ENCODE data around the gene OAF. TPM values are rescaled to one million over a fixed set of nuclear protein-coding genes. Genes with fewer than 3 reads are reported as not detected.

OAF gene
- total RNA-seq, 1 donor from 2014 or later, result 20.9 TPM

DNA sequence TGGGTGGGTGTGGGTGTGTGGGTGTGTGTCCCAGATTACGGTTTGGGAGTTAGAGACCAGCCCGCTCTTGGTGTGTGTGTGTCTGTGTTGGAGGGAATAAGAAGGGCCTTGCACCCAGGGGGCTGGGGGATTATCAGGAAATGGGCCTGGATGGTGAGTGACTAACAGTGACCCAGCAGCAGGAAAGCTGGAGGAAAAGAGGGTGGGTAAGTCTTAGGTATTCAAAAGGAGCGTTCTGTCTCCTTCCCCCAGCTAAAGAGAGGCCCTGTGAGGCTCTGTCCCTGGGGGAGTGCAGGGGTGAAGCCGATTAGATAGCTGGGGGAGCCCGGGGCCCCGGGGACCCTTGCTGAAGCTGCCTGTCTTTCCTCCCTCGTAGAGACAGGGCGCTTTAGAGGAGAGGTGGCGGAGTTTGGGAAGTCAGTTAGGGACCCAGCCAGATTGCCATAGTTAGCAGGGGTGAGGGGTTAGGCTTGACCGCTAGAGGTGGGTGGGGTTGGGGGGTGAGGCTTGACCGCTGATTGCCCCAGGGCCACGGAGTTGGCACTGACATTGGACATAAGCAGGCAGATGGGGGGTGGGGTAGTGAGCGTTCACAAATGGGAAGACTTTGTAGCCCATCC lies 1.5 kb downstream of the OAF start:
- Histone ChIP-seq H3K4me2 (ENCODE audit: low read length) (peak overlapping the region; percentile 89), H3K9ac (ENCODE audit: low read length) (peak overlapping the region; percentile 61), H3K27me3 (ENCODE audit: insufficient read depth, low read length) (no peaks in the 10 kb centered on the region), H4K20me1 (ENCODE audit: insufficient read depth, low read length) (peaks cover 54% of the 10 kb centered on the region), H3K36me3 (ENCODE audit: insufficient read depth, low read length) (no peaks in the 10 kb centered on the region), H2AFZ (ENCODE audit: low read depth, low read length) (no peak overlapping the region), H3K9me3 (ENCODE audit: insufficient read depth, low read depth, low read length) (no peaks in the 10 kb centered on the region), H3K4me1 (ENCODE audit: insufficient read depth, low read length) (peaks cover 38% of the 10 kb centered on the region), H3K27ac (ENCODE audit: low read depth, low read length) (no peak overlapping the region), H3K79me2 (ENCODE audit: insufficient read depth, low read length) (peaks cover 38% of the 10 kb centered on the region), H3K4me3 (ENCODE audit: insufficient read depth, low read depth, low read length) (peak overlapping the region; percentile 54)
- Mint-ChIP-seq H3K4me3 (ENCODE audit: unreplicated experiment) (peak overlapping the region; percentile 98), H3K4me1 (ENCODE audit: low read depth, unreplicated experiment) (peaks cover 25% of the 10 kb centered on the region), H3K9me3 (ENCODE audit: unreplicated experiment) (peaks cover 2% of the 10 kb centered on the region), H3K27me3 (ENCODE audit: low read depth, unreplicated experiment) (peaks cover 26% of the 10 kb centered on the region), H3K27ac (ENCODE audit: unreplicated experiment) (peak overlapping the region; percentile 19), H3K36me3 (ENCODE audit: low read depth, unreplicated experiment) (peaks cover 9% of the 10 kb centered on the region)
- TF ChIP-seq, protein P1, sequence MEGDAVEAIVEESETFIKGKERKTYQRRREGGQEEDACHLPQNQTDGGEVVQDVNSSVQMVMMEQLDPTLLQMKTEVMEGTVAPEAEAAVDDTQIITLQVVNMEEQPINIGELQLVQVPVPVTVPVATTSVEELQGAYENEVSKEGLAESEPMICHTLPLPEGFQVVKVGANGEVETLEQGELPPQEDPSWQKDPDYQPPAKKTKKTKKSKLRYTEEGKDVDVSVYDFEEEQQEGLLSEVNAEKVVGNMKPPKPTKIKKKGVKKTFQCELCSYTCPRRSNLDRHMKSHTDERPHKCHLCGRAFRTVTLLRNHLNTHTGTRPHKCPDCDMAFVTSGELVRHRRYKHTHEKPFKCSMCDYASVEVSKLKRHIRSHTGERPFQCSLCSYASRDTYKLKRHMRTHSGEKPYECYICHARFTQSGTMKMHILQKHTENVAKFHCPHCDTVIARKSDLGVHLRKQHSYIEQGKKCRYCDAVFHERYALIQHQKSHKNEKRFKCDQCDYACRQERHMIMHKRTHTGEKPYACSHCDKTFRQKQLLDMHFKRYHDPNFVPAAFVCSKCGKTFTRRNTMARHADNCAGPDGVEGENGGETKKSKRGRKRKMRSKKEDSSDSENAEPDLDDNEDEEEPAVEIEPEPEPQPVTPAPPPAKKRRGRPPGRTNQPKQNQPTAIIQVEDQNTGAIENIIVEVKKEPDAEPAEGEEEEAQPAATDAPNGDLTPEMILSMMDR (IDR thresholded peaks at IDR 0.05; ENCODE audit: insufficient read depth, low read depth, low read length), result no peak
- TF ChIP-seq EZH2 (IDR thresholded peaks at IDR 0.05; ENCODE audit: insufficient read depth, low read length), result no peak
- no peak for DNase-seq (ENCODE audit: low read depth)
- FAIRE-seq, result no peak

DNA sequence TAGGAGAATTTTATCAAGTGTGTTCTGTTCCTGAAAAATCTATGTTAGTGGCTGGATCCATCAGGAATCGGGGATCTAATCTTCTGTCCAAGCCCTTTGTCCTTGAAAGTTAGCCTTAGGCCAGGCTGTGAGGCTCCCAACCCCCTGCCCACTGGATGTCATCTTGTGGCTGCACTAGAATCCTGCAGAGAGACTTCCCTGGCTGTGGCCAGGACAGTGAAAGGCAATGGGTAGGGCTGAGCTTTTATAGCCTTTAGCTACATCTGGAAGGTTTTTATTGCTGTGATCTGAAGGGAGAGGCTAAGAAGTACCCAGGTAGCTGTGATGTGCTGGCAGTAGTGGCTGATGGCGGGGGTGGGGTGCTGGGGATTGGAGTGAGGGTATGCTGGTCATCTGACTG lies 2.1 kb downstream of the OAF start:
- H3K9me3 Mint-ChIP-seq (ENCODE audit: unreplicated experiment), result peaks cover 2% of the 10 kb centered on the region
- peak overlapping the region; percentile 98 for H3K4me3 Mint-ChIP-seq (ENCODE audit: unreplicated experiment)
- Histone ChIP-seq H3K9me3 (ENCODE audit: insufficient read depth, low read depth, low read length) (no peaks in the 10 kb centered on the region), H3K27ac (ENCODE audit: low read depth, low read length) (no peak overlapping the region), H3K4me1 (ENCODE audit: insufficient read depth, low read length) (peaks cover 38% of the 10 kb centered on the region), H2AFZ (ENCODE audit: low read depth, low read length) (no peak overlapping the region), H3K4me2 (ENCODE audit: low read length) (peak overlapping the region; percentile 89), H3K79me2 (ENCODE audit: insufficient read depth, low read length) (peaks cover 38% of the 10 kb centered on the region), H3K36me3 (ENCODE audit: insufficient read depth, low read length) (no peaks in the 10 kb centered on the region), H3K27me3 (ENCODE audit: insufficient read depth, low read length) (no peaks in the 10 kb centered on the region), H3K4me3 (ENCODE audit: insufficient read depth, low read depth, low read length) (peak overlapping the region; percentile 54), H3K9ac (ENCODE audit: low read length) (peak overlapping the region; percentile 61), H4K20me1 (ENCODE audit: insufficient read depth, low read length) (peaks cover 59% of the 10 kb centered on the region)
- no peak for DNase-seq (ENCODE audit: low read depth)
- FAIRE-seq, result no peak
- peaks cover 12% of the 10 kb centered on the region for H3K36me3 Mint-ChIP-seq (ENCODE audit: low read depth, unreplicated experiment)
- peaks cover 22% of the 10 kb centered on the region for H3K27me3 Mint-ChIP-seq (ENCODE audit: low read depth, unreplicated experiment)
- TF ChIP-seq, protein P1 (IDR thresholded peaks at IDR 0.05; ENCODE audit: insufficient read depth, low read depth, low read length), result no peak
- no peak for TF ChIP-seq EZH2 (IDR thresholded peaks at IDR 0.05; ENCODE audit: insufficient read depth, low read length)
- H3K4me1 Mint-ChIP-seq (ENCODE audit: low read depth, unreplicated experiment), result peaks cover 28% of the 10 kb centered on the region
- peak overlapping the region; percentile 12 for H3K27ac Mint-ChIP-seq (ENCODE audit: unreplicated experiment)

DNA sequence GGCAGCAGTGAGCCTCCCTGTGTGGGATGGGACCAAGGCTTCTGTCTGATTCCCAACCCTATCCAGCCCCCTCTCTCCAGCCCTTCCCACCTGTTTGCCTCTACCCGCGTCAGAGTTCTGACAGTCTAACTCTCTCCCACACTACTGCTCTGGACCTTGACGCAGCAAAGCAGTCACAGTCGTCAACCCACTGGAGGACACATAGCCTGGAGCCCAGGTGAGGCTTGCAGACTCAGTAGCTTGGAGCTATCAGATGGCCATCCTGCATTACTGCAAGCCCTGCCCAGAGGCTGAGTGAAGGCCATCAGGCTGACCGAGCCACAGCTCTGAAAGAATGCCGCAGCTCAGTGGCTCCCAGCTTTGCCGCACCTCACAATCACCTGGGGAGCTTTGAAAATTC lies 3.7 kb downstream of the OAF start:
- no peak overlapping the region for H3K9ac ChIP-seq (ENCODE audit: low read length)
- H3K9me3 ChIP-seq (ENCODE audit: insufficient read depth, low read depth, low read length), result no peaks in the 10 kb centered on the region
- H3K4me3 ChIP-seq (ENCODE audit: insufficient read depth, low read depth, low read length), result no peak overlapping the region
- H3K79me2 ChIP-seq (ENCODE audit: insufficient read depth, low read length), result peaks cover 38% of the 10 kb centered on the region
- H3K4me2 ChIP-seq (ENCODE audit: low read length), result no peak overlapping the region
- Mint-ChIP-seq H3K27me3 (ENCODE audit: low read depth, unreplicated experiment) (peaks cover 16% of the 10 kb centered on the region), H3K4me3 (ENCODE audit: unreplicated experiment) (no peak overlapping the region), H3K36me3 (ENCODE audit: low read depth, unreplicated experiment) (peaks cover 16% of the 10 kb centered on the region), H3K27ac (ENCODE audit: unreplicated experiment) (no peak overlapping the region), H3K4me1 (ENCODE audit: low read depth, unreplicated experiment) (peaks cover 28% of the 10 kb centered on the region), H3K9me3 (ENCODE audit: unreplicated experiment) (peaks cover 2% of the 10 kb centered on the region)
- TF ChIP-seq EZH2 (IDR thresholded peaks at IDR 0.05; ENCODE audit: insufficient read depth, low read length), result no peak
- TF ChIP-seq, protein P1 (IDR thresholded peaks at IDR 0.05; ENCODE audit: insufficient read depth, low read depth, low read length), result no peak
- H3K4me1 ChIP-seq (ENCODE audit: insufficient read depth, low read length), result peaks cover 29% of the 10 kb centered on the region
- no peaks in the 10 kb centered on the region for H3K27me3 ChIP-seq (ENCODE audit: insufficient read depth, low read length)
- H3K27ac ChIP-seq (ENCODE audit: low read depth, low read length), result no peak overlapping the region
- DNase-seq (ENCODE audit: low read depth) (no peak), FAIRE-seq (no peak)
- H2AFZ ChIP-seq (ENCODE audit: low read depth, low read length), result no peak overlapping the region
- no peaks in the 10 kb centered on the region for H3K36me3 ChIP-seq (ENCODE audit: insufficient read depth, low read length)
- H4K20me1 ChIP-seq (ENCODE audit: insufficient read depth, low read length), result peaks cover 73% of the 10 kb centered on the region

All from astrocyte (in vitro differentiated cells and primary cell).